Tibial nerve (tissue), 4 donors: ENCODE results near the gene MIA2. TPM values are rescaled to one million over a fixed set of nuclear protein-coding genes. Genes with fewer than 3 reads are reported as not detected.
"Not testable (repeated sequence)": the region's sequence is repeated elsewhere in the genome, so short reads cannot be mapped to it uniquely, and the experiment has no call there.

ENCODE experiments used
- DNase-seq, 2 donors: peaks; one replicate each; pipeline ENCODE4 v3.0.0-alpha.2; 2019; ENCODE audit warnings: low spot score in 2 of 2
- H3K27ac ChIP-seq, 4 donors: fragments of 200-600 bp; sonication (generic) in 3 of 4; one replicate each; pipeline ENCODE4 v1.5.1; 2017 to 2019; ENCODE audit warnings: mild to moderate bottlenecking in 1 of 4
- H3K27me3 ChIP-seq, 2 donors: fragments of 200-600 bp; sonication (generic) in 1 of 2; one replicate each; pipeline versions ENCODE4 v1.5.1 to v1.6.0; 2017 to 2019
- H3K36me3 ChIP-seq, 3 donors: fragments of 200-600 bp; sonication (generic); one replicate each; pipeline ENCODE4 v1.5.1; 2018 to 2019
- H3K4me1 ChIP-seq, 4 donors: fragments of 200-600 bp; sonication (generic) in 3 of 4; one replicate each; pipeline ENCODE4 v1.5.1; 2017 to 2019
- H3K4me3 ChIP-seq, 4 donors: fragments of 200-600 bp; sonication (generic) in 3 of 4; one replicate each; pipeline ENCODE4 v1.5.1; 2017 to 2019; ENCODE audit warnings: mild to moderate bottlenecking in 1 of 4, moderate library complexity in 1 of 4
- H3K9me3 ChIP-seq, 4 donors: fragments of 200-600 bp; sonication (generic) in 3 of 4; one replicate each; pipeline ENCODE4 v1.5.1; 2017 to 2019
- CTCF ChIP-seq, 5 experiments: fragments of 200-600 bp in 3 of 5; fragments of 450-650 bp in 2 of 5; sonication (generic) in 3 of 5; IDR thresholded peaks; one replicate each; pipeline ENCODE4 v1.5.1; 2016 to 2019; ENCODE audit warnings: antibody characterized with exemption in 5 of 5, mild to moderate bottlenecking in 3 of 5, moderate library complexity in 2 of 5
- EP300 ChIP-seq, 2 donors: sonication (generic); formaldehyde crosslinking; IDR thresholded peaks; one replicate each; pipeline ENCODE4 v1.6.1; 2017; ENCODE audit warnings: antibody characterized with exemption in 2 of 2, mild to moderate bottlenecking in 1 of 2
- POLR2A ChIP-seq, 2 donors: fragments of 450-650 bp; IDR thresholded peaks; one replicate each; pipeline ENCODE4 v1.6.1; 2017; ENCODE audit warnings: antibody characterized with exemption in 2 of 2, mild to moderate bottlenecking in 2 of 2, moderate library complexity in 2 of 2
- WGBS, 2 donors: methylation state at CpG; one replicate each; pipeline ENCODE4 v1.1.5; 2018; 5-methylcytosine and 5-hydroxymethylcytosine counted together
- total RNA-seq, 4 donors: library from RNA; depleted of rRNA; stranded (reverse); fragments of >200 nt; gene quantifications; one replicate each; pipeline ENCODE4 v1.1.0, GENCODE V29; 2016

MIA2 gene
- total RNA-seq, 4 donors from 2014 or later, result 14.7 to 22.2 (median 16.3) TPM

DNA sequence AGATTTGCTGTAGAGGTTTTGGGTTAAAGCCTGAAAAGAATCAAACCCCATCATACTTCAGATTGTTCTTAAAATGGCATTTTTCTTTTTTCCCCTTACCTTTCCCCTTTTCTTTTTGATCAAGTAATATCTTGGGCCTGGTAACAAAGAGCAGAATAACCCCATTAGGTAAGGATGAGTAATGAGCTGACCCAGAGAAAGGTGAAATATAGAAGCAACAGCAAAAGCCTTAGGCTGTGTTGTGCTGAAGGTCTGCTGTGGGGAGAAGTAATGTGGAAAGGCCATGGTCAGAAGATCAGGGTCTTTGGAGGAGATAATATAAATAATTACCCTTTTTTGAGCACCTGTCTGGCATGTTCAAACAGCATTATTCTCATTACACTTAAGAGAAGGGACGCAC is 42.3 kb downstream of the MIA2 start:
- WGBS, 2 donors, result 86 to 100% methylated on average over 1 of the region's 1 CpG
- H3K36me3 ChIP-seq, result peaks cover 0 to 18% (median 2%) of the 10 kb centered on the region in 3 donors
- no peaks in the 10 kb centered on the region for H3K27me3 ChIP-seq
- peaks cover 0 to 6% (median 0%) of the 10 kb centered on the region in 4 donors for H3K9me3 ChIP-seq
- H3K4me3 ChIP-seq, result no peak overlapping the region
- no peak overlapping the region for H3K27ac ChIP-seq
- DNase-seq, result no peak
- peaks cover 0 to 4% (median 0%) of the 10 kb centered on the region in 4 donors for H3K4me1 ChIP-seq
- no peak for TF ChIP-seq CTCF (IDR thresholded peaks at IDR 0.05)
- TF ChIP-seq POLR2A (IDR thresholded peaks at IDR 0.05), result no peak
- no peak for TF ChIP-seq EP300 (IDR thresholded peaks at IDR 0.05)

DNA sequence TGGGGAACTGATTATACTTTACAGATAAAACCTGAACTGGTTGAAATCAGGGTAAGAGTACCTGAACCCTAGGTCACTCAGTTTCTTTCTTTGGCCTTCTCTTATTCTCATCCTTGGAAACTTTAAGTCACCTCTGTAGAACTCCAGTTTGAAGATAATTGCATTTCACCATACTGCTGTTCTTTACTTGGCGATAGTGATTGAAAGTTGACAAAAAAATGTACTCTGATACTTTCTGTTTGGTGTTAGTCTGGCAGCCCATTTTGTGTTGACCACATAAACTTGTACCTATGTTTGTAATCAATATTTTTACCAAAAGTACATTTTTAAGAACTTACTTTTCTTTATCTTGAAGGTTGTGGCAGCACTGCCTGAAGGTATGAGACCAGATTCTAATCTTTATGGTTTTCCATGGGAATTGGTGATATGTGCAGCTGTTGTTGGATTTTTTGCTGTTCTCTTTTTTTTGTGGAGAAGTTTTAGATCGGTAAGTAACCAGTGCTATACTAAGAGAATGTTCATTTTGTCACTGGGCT is 42.9 kb downstream of the MIA2 start:
- H3K4me3 ChIP-seq, result no peak overlapping the region
- H3K27me3 ChIP-seq, result no peaks in the 10 kb centered on the region
- peaks cover 0 to 4% (median 0%) of the 10 kb centered on the region in 4 donors for H3K4me1 ChIP-seq
- TF ChIP-seq EP300 (IDR thresholded peaks at IDR 0.05) (no peak), CTCF (IDR thresholded peaks at IDR 0.05) (no peak), POLR2A (IDR thresholded peaks at IDR 0.05) (no peak)
- H3K27ac ChIP-seq, result no peak overlapping the region
- peaks cover 0 to 4% (median 0%) of the 10 kb centered on the region in 4 donors for H3K9me3 ChIP-seq
- H3K36me3 ChIP-seq, result peaks cover 0 to 24% (median 2%) of the 10 kb centered on the region in 3 donors
- 82 to 86% methylated on average over 2 of the region's 2 CpGs for WGBS, 2 donors
- no peak for DNase-seq

- TF ChIP-seq CTCF (IDR thresholded peaks at IDR 0.05) (no peak), POLR2A (IDR thresholded peaks at IDR 0.05) (no peak), EP300 (IDR thresholded peaks at IDR 0.05) (no peak)
- Histone ChIP-seq H3K27ac (no peak overlapping the region), H3K27me3 (no peaks in the 10 kb centered on the region), H3K4me1 (peaks cover 0 to 4% (median 0%) of the 10 kb centered on the region in 4 donors), H3K4me3 (no peak overlapping the region), H3K9me3 (no peaks in the 10 kb centered on the region), H3K36me3 (peaks cover 0 to 51% (median 2%) of the 10 kb centered on the region in 3 donors)
- no peak for DNase-seq
- WGBS, 2 donors, result 90 to 91% methylated on average over 3 of the region's 3 CpGs
These were observed 45.8 kb downstream of the MIA2 start for GRCh38 chr14:39279515-39279914.

DNA sequence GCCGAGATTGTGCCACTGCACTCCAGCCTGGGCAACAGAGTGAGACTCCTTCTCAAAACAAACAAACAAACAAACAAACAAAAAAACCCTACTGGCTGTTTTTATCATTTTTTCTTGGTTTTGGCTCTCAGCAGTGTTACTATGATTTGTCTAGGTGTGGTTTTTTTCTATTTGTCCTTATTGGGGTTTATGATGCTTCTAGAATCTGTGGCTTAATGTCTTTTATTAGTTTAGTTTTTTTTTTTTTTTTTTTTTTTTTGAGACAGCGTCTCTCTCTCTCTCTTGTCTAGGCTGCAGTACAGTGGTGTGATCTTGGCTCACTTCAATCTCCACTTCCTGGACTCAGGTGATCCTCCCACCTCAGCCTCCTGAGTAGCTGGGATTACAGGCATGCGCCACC is 47.0 kb downstream of the MIA2 start:
- H3K36me3 ChIP-seq, result peaks cover 0 to 54% (median 2%) of the 10 kb centered on the region in 3 donors
- WGBS, 2 donors, result 97 to 98% methylated on average over 3 of the region's 3 CpGs
- not testable (repeated sequence) for H3K4me1 ChIP-seq, H3K27ac ChIP-seq, H3K9me3 ChIP-seq, H3K4me3 ChIP-seq, H3K27me3 ChIP-seq, DNase-seq

DNA sequence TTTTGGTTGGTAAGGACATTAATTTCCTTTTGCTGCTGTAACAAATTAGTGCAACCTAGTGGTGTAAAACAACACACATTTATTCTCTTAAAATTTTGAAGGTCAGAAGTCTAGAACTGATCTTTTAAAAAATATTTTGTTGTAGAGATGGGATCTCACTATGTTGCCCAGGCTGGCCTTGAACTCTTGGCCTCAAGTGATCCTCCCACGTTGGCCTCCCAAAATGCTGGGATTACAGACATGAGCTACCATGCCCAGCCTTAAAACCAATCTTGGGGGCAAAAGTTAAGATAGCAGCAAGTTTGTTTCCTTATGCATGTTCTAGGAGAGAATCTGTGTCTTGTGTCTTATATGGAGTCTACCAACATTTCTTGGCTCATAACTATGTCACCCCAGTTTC is 55.8 kb downstream of the MIA2 start:
- TF ChIP-seq POLR2A (IDR thresholded peaks at IDR 0.05), result no peak
- no peak for TF ChIP-seq EP300 (IDR thresholded peaks at IDR 0.05)
- no peak for TF ChIP-seq CTCF (IDR thresholded peaks at IDR 0.05)
- Histone ChIP-seq H3K27ac (no peak overlapping the region), H3K9me3 (no peaks in the 10 kb centered on the region), H3K4me3 (no peak overlapping the region), H3K4me1 (no peaks in the 10 kb centered on the region), H3K27me3 (no peaks in the 10 kb centered on the region), H3K36me3 (peaks cover 0 to 50% (median 9%) of the 10 kb centered on the region in 3 donors)
- WGBS, 2 donors, result 80 to 89% methylated on average over 1 of the region's 1 CpG
- DNase-seq, result no peak

- H3K9me3 ChIP-seq, result no peaks in the 10 kb centered on the region
- 92 to 94% methylated on average over 4 of the region's 4 CpGs for WGBS, 2 donors
- no peaks in the 10 kb centered on the region for H3K27me3 ChIP-seq
- H3K27ac ChIP-seq, result no peak overlapping the region
- TF ChIP-seq CTCF (IDR thresholded peaks at IDR 0.05) (no peak), EP300 (IDR thresholded peaks at IDR 0.05) (no peak)
- no peak for DNase-seq
- peaks cover 0 to 58% (median 9%) of the 10 kb centered on the region in 3 donors for H3K36me3 ChIP-seq
- no peaks in the 10 kb centered on the region for H3K4me1 ChIP-seq
- no peak overlapping the region for H3K4me3 ChIP-seq
These were observed 58.0 kb downstream of the MIA2 start for GRCh38 chr14:39291701-39292100.
